GM12873 (cell line): Measurements from ENCODE around the gene COL4A2.

Experiments used
- TF ChIP-seq, protein P1 (sequence below): IDR thresholded peaks from 2 replicates; pipeline ENCODE4 v1.5.1; 2012; ENCODE audit warnings: low read depth, mild to moderate bottlenecking, moderate library complexity, low read length, control low read depth; ENCODE audit not compliant: insufficient read depth; ENCODE audit errors: missing control alignments

The COL4A2 gene

DNA sequence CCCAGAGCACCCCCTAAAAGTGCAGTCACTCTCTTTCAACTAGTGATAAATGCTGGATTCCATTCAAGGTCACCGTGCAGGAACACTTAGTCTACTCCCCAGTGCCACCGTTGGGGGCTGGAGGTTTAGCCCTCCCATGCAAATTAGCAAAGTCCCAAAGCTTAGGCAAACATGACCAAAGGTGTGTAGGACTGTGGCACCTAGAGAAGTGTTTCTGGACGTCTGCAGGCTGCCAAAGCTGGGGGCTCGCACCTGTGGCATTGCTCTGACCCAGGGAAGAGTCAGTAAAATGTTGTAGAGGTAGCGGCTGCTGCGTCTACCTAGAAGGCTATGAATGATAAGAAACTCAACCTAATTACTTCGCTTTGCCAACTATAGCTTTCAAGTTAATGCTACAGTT is 14.0 kb upstream of the COL4A2 start:
- TF ChIP-seq, protein P1, sequence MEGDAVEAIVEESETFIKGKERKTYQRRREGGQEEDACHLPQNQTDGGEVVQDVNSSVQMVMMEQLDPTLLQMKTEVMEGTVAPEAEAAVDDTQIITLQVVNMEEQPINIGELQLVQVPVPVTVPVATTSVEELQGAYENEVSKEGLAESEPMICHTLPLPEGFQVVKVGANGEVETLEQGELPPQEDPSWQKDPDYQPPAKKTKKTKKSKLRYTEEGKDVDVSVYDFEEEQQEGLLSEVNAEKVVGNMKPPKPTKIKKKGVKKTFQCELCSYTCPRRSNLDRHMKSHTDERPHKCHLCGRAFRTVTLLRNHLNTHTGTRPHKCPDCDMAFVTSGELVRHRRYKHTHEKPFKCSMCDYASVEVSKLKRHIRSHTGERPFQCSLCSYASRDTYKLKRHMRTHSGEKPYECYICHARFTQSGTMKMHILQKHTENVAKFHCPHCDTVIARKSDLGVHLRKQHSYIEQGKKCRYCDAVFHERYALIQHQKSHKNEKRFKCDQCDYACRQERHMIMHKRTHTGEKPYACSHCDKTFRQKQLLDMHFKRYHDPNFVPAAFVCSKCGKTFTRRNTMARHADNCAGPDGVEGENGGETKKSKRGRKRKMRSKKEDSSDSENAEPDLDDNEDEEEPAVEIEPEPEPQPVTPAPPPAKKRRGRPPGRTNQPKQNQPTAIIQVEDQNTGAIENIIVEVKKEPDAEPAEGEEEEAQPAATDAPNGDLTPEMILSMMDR = no peak

DNA sequence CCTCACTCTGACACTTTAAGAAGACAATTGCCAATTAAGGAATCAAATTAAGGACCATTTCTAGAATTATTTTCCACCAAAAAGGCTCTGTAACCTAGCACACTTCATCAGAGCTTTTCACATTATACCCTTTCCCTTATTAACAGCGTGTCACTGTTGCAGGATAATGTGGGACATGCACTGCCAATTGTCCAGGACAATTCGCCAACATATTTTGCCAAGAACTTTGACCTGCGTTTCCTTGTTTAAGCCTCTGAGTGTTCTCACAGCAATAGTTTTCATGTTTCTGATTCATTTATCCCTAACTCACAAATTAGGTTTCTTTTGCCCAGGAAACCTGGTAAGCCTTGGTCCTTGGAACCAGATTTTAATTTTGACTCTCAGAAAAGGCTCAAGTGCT is 13.4 kb upstream of the COL4A2 start:
- TF ChIP-seq, protein P1 = no peak

DNA sequence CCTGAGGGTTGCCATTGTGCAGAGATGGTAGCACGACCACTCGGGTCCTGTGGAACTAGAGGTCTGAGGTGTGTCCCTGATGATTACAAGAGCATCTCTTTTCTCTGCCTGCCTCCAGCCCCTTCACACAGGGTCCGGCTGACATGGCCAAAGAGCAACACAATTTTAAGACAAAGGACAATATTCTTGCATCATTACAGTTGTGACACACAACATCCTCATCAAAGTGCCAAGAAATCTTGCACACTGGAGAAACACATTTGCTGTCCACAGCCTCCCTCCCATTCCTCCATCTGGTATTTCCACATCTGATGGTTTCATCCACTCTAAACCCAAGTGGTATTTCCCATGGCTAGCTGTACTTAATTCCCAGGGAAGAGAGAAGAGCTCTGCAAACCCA is 12.9 kb upstream of the COL4A2 start:
- TF ChIP-seq, protein P1 = no peak

DNA sequence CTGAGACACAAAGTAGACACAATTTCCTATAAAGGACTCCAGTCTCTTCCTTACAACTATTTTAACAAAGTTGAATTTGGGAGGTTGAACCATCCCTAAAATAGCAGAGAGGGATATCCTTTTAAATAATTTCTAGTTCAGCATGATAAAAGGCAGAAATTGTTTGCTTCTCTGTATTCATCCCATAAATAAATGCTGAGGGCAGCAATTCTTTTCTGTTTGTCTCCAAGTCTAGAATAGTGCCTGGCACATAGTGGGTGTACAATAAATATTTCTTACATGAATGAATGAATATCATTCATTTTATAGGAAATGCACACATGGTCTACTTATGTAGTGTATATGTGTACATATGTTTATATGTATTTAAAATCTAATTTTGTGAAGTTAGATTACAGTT is 12.5 kb upstream of the COL4A2 start:
- TF ChIP-seq, protein P1 = no peak

DNA sequence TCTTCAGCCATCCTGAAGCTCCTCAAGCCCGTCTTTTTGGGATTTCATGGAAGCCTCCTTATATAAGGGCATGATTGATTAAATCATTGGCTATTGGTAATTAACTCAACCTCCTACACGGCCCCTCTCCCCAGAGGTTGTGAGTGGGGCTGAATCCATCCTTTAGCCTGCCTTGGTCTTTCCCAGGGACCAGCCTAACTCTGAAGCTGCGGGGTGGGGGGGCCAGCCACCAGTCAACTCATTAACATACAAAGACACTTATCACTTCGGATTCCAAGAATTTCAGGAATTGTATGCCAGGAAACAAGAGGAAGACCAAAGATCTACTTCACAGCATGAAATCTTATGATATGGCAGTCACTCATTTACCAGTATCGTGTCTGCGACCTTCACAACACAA is 10.1 kb upstream of the COL4A2 start:
- TF ChIP-seq, protein P1 = no peak

DNA sequence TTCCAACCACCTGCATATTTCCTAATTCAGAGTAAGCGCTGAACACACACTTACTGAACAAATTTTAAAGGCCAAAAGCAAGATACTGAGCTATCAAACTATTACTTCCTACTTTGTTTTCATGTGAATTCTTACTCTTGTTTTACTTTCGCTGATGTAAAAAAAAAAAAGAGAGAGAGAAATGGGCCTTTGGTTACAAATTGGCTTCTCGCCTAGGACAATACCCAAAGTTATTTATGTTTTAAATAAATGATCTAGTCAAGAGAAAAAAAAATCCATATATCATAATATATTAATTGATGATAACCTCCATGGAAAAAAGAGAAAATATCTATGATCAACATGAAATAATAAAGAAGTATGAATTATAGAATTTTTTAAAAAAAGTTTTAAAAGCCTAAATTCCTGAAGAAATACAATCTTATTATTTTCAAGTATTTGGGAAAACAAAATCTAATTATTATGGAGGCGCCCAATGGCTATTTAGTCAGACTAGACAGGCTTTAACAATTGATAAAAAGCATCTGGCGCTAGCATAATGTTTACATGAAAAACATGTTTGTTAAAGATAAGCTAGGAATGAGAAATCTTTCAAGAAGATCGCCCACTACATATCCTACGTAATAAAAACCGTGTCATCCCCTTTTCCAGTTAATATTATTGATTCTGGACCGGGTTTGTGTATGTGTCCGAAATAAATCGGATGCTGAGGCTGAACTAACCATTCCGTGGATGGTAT is 9.1 kb upstream of the COL4A2 start:
- TF ChIP-seq, protein P1 = no peak

DNA sequence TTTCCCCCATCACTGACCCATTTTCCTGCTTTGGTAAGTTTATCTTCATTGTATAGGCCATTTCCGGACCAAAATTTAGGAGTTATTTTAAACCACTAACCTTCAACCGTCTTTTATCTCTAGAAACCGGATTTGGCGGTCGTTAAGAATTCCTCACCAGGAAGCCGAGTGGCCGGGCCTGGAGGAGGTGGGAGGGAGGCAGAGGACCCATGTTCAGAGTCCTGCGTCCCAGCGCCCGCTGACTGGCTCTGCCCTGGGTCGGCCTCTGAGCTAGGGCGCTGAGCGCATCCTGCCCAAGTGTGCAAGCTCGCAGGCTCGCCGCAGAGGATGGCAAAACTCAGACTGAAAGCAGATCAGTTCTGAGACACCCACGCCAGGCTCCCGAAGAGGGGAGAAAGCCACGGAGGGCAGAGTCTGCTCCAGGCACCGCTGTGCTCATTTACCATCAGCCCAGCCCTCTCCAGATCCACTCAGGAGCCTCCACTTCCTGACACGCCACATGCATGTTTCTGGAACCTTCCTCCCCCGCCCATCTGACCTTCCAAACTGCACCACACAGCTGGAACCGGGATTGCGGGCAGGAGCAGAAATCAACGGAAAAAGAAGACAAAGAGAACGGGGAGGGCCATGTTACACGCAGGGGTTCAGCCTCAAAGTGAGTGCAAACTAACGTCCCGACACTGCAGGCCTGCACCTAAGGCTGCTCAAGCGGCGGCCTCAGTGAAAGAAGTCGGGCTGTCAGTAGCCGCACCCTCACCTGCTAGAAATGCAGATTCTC is 8.4 kb upstream of the COL4A2 start:
- TF ChIP-seq, protein P1 = no peak
